ENCODE data around the gene PXYLP1.

PXYLP1 gene

DNA sequence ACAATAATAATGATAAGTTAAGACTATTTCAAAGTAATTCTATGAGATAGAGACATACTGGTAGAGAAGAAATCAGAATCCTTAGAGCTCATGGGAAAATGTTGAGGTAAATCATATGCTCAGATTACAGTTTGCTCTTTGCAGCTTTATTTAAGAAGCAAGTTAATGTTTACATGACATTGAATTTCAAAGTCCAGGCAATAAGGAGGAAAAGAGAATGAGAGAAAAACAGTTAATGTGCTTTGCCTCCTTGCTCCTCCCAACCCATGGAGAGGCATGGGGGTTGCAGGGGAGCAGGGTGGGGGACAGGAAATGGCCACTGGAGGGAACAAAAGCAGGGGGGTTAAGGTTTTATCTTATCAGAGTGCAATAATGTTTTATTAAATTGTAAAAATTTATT, 94.5 kb downstream of the PXYLP1 start:
- DNase-seq (ENCODE audit: low read depth in 2 of 2), result no peak

DNA sequence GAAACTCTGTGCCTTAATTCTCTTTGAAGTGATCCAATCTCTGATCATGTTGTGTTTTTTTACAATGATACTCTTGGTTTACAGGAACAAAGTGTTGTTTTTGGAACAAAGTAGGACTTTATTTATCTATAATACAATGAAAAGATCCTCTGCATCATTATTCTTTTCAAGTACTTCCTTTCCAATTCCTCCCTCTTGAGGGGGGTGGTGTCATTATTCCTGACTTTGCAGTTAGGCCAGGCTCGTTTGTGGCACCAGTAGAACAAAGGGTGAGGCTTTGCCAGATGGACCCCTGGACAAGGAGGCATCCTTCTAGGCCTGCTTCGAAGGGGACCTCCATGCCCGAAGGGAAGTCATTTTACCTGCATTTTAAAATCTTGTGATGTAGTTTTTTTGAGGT, 95.0 kb downstream of the PXYLP1 start:
- DNase-seq (ENCODE audit: low read depth in 2 of 2), result no peak

DNA sequence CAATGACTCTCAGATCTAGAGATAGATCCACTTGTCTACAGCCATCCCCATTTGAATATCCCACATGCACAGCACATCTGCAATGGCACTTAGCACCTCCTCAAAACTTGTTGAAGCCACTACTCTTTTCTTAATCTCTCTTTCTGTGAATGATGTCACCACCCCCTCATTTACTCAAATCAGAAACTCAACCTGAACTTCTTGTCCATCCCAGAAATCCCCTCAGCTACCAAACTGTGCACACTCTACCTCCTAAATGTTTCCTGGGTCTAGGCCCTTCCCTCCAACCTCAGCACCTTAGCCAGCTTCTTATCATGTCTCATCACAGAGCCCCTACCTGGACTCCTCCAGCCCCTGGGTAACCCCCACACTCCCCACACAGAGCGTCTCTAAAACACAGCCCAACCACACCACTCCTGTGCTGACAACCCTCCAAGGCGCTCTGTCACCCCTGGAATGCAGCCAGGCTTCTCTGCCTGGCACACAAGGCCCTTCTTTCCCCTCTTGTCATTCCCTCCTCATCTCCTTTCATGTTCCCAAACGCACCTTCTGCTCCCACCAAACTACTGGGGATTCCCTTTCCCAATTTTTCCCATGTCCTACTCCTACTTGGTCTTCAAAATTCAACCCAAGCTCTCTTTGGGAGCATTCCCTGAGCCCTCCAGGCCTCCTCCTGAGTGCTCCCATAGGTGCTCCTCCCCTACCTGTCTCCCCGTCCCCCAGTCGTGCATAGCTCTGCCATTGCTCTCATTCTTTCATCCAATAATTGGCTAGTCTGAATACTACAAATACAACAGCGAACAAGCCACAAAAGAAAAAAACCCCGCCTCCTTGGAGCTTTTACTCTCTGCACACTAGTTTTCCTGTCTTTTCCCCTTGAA, 96.9 kb downstream of the PXYLP1 start:
- no peak for DNase-seq (ENCODE audit: low read depth in 2 of 2)

DNA sequence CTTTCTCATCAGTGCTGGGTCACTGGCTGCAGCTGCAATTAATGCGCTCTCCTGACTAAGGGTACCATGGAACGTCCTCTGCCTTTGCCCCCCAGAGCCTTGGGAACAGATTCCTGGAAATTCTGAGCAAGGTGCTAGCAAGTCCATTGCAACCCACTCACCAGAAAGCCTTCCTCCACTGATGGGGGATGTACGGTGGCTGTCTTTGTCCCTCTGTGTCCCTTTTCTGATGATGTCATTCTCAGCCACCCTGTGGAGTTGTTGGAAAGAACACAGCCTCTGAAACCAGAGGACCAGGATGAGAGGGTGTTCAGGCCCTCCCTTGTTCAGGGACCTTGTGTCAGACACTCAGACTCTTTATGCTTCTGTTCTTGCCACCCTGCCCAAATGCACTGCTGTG, 98.6 kb downstream of the PXYLP1 start:
- no peak for DNase-seq (ENCODE audit: low read depth in 2 of 2)

- no peak for DNase-seq (ENCODE audit: low read depth in 2 of 2)
Observed at GRCh38 chr3:141330718-141331376, 99.2 kb downstream of the PXYLP1 start.

GRCh38 chr3:141331377-141332318, 100.0 kb downstream of the PXYLP1 start:
- no peak for DNase-seq (ENCODE audit: low read depth in 2 of 2)

- DNase-seq (ENCODE audit: low read depth in 2 of 2), result no peak
Observed at GRCh38 chr3:141332416-141332815, 100.8 kb downstream of the PXYLP1 start.

DNA sequence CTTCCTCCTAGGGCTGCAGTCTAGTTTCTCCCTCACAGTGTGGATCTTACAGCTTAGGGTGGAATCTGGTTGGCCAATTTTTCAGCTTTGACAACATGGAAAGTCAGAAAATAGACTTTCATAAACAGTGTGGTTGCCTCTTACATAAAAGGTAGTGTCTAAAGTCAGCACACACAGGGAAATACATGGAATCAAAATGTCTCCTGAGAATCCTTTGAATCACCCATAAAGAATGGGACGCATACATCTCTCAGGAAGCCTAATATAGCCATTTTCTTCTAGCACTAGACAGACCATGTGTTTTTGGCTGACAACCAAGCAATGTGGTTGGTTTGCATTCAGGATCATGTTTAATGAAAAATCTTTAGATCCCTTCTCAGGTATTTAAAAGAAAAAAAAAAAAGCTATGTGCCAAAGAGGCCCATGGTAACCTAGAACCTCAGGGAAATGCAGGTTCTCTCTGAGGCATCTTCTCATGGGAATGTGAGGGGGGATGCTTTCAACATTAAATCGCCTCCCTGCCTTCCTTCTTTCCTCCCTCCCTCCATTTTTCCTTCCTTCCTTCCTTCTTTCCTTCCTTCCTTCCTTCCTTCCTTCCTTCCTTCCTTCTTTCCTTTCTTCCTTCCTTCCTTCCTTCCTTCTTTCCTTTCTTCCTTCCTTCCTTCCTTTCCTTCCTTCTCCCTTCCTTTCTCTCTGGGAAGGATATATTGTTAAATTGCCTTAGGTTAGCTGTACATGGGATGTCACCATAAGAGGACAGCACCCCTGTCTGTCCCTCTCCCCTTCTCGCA, 102.4 kb downstream of the PXYLP1 start:
- no peak for DNase-seq (ENCODE audit: low read depth in 2 of 2)

- no peak for DNase-seq (ENCODE audit: low read depth in 2 of 2)
Observed at GRCh38 chr3:141334627-141335250, 103.1 kb downstream of the PXYLP1 start.

DNA sequence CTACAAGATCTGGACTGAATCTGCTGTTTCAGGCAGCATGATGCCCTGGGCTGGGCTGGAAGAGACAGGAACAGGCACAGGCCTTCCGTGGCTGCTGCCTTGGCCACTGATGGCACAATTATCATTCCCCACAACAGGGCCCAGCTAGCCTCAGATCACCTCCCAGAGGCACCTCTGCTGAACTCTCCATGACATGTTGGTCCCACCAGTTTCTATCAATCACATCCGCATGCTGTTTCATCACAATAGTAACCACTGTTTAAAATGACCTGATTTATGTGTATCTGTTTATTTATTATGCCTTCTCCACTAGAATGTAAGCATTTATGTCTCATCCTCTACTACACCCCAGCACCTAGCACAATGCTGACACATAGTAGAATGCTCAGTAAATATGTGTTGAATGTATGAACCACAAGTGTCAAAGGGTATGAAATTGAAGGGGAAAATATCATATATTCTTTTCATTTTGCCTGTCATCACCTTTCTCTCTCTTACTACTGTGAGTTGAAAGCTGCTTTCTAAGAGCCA, 104.0 kb downstream of the PXYLP1 start:
- no peak for DNase-seq (ENCODE audit: low read depth in 2 of 2)

GRCh38 chr3:141336672-141337522, 105.3 kb downstream of the PXYLP1 start:
- DNase-seq (ENCODE audit: low read depth in 2 of 2), result no peak

DNA sequence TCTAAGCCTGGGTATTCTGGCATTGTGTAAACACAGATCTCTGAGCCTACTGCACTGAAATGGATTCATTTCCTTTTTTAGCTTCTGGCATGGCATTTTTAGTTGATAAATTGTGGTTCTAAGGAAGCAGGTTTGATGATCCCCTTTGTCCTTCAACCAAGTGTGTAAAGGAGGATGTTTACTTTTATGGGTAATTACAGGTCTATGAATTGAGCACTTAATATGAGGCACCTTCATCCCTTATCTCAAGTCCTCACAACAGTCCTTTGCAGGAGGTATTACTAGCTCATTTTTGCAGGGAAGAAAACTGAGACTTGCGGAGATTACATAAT, 105.9 kb downstream of the PXYLP1 start:
- DNase-seq (ENCODE audit: low read depth in 2 of 2), result no peak

DNA sequence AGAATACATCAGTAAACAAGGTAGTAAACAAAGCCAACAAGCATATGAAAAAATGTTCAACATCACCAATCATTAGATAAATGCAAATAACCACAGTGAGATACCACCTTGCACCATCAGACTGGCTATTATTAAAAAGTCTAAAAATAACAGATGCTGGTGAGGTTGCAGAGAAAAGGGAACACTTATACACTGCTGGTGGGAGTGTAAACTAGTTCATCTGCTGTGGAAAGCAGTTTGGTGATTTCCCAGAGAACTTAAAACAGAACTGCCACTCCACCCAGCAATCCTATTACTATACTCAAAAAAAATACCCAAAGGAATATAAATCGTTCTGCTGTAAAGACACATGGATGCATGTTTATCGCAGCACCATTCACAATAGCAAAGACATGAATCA, 106.4 kb downstream of the PXYLP1 start:
- no peak for DNase-seq (ENCODE audit: low read depth in 2 of 2)

DNA sequence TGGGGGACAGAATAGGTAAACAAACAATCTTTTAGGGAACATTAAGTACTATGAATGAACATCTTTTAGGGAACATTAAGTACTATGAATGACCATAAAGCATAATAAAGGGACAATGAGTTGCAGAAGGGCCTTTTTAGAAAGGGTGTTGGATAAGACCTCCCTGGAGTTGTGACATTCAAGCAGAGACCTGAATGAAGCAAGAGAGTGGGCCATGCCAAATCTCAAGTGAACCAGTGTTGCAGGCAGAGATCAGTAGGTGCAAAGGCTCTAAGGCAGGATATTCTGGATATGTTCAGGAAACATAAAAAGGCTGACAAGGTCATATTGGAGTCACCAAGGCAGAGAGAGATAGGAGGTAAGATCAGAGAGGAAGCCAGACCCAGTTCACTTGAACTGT, 107.3 kb downstream of the PXYLP1 start:
- DNase-seq (ENCODE audit: low read depth in 2 of 2), result no peak

DNA sequence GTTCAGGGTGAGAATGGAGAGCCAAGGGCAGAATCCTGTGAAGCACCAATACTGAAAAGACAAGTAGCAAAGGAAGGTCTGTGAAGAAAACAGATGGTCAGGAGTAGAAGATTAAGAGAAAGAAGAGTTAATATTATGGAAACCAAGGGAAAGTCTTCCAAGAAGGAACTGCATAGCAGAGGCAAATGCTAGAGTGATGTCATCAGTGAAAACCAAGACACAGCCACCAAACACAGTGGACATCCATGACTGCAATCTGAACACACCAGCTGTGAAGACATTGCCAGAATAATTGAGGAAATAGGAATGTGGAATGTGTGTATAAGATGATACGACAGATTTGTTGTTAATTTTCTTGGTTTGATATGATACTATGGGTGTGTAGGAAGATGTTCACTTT, 109.9 kb downstream of the PXYLP1 start:
- no peak for DNase-seq (ENCODE audit: low read depth in 2 of 2)

- no peak for DNase-seq (ENCODE audit: low read depth in 2 of 2)
Observed at GRCh38 chr3:141342386-141342785, 110.8 kb downstream of the PXYLP1 start.

DNA sequence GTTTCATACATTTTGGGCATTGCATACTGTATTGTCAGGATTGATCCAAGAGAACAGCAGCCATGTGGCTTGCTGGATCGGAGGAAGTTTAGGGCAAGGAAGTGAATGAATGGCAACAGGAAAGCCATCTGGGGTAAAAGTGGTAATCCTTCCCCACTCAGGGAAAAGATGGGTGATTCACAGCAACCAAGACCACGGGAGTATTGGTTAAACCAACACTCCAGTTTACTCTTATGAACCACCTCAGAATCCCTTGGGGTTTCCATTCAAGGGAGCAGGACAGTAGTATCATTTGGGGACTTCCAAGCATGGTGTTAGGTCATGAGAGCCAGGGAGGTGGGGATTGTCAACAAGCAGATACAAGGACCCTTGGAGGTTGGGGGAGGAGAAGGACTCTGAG, 111.5 kb downstream of the PXYLP1 start:
- DNase-seq (ENCODE audit: low read depth in 2 of 2), result no peak

- no peak for DNase-seq (ENCODE audit: low read depth in 2 of 2)
Observed at GRCh38 chr3:141343865-141344271, 112.2 kb downstream of the PXYLP1 start.
